ENCODE data around the gene NUMA1. TPM values are rescaled to one million over a fixed set of nuclear protein-coding genes. Genes with fewer than 3 reads are reported as not detected.

NUMA1 gene
- total and polyA plus RNA-seq, 9 of the 15 experiments (the other 6 are each of a cell fraction or from before 2014, with no cell fraction given): 4.1 to 104 (median 51.2) TPM

DNA sequence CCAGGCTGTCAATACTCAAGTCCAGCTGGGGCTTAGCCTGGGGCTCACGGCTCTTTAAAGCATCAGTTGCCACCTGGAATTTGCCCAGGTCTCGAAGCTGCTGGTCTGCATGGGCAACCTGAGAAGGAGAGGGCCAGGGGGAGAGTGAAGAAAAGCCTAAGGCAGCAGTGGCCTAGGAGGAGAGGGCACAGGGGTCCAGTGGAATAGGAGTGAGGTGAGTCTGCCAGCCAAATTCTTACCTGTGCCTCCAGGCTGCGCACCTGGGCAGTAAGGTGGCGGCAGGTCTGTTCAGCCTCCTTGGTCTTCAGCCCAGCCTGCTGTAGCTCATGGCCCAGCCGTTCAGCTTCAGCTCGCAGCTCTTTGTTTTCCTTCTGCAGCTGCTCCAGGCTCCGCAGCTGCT, 71.6 kb downstream of the NUMA1 start (continued):
- TF ChIP-seq POLR2G (IDR thresholded peaks at IDR 0.05; ENCODE audit: low read depth, low read length) (peak; percentile 37), MYNN (IDR thresholded peaks at IDR 0.05) (0 out of 2 replicates have a peak, but pooled peaks have one; percentile 21), MYNN (CRISPR knock-in tag; IDR thresholded peaks at IDR 0.05) (no peak)

GRCh38 chr11:72007587-72007986, 72.8 kb downstream of the NUMA1 start:
- Histone ChIP-seq H3K9me1 (ENCODE audit: control insufficient read depth, insufficient read depth, low read length) (no peaks in the 10 kb centered on the region), H4K20me1 (replicated peaks; ENCODE audit: control insufficient read depth, insufficient read depth, low read length) (no peaks in the 10 kb centered on the region), H3K36me3 (ENCODE audit: control insufficient read depth, insufficient read depth, low read length) (peaks cover 96% of the 10 kb centered on the region), H3K27me3 (ENCODE audit: control insufficient read depth in 2 of 2, insufficient read depth in 2 of 2, low read length in 2 of 2) (no peaks in the 10 kb centered on the region), H3K4me1 (replicated peaks in 1 of 2; ENCODE audit: control insufficient read depth in 2 of 2, insufficient read depth in 2 of 2, low read length in 2 of 2) (peaks cover 4 to 16% of the 10 kb centered on the region in 2 experiments; a peak in 4 of 5 replicates), H3K27ac (ENCODE audit: extremely low read depth, low read depth, low read length) (no peak overlapping the region), H3K4me2 (ENCODE audit: insufficient read depth, low read length) (no peak overlapping the region), H3K9ac (ENCODE audit: insufficient read depth in 1 of 2, low read depth in 2 of 2, low read length in 2 of 2) (no peak overlapping the region), H3K9me3 (replicated peaks; ENCODE audit: control insufficient read depth, insufficient read depth, low read depth, low read length) (no peaks in the 10 kb centered on the region), H3K79me2 (ENCODE audit: control insufficient read depth, insufficient read depth, low read length) (no peaks in the 10 kb centered on the region), H2AFZ (ENCODE audit: low read depth, low read length) (no peak overlapping the region), H3K4me3 (no peak overlapping the region)
- ChIA-PET POLR2A (interaction anchor here (1.0 to 1.6 kb wide), 3 partner anchors 8 to 80 kb away, joined by 4 read pairs; partner anchors contain the start of gene XNDC1N), CTCF (ENCODE audit: low intra/inter-chr PET ratio) (no interaction called here)
- WGBS (ENCODE audit: insufficient coverage, low coverage, missing lambda C conversion rate): 88% methylated on average over 5 of the region's 5 CpGs
- TF ChIP-seq KDM4B (IDR thresholded peaks at IDR 0.05; ENCODE audit: borderline replicate concordance in 2 of 2, low read depth in 1 of 2) (no peak), SUPT5H (IDR thresholded peaks at IDR 0.05) (0 out of 2 replicates have a peak, but pooled peaks have one; percentile 36), ATF1 (CRISPR knock-in tag; IDR thresholded peaks at IDR 0.05) (no peak), ATF1 (tag; IDR thresholded peaks at IDR 0.05) (no peak), POLR2A (conservative IDR thresholded peaks at IDR 0.05) (peak; percentile 44; the same call in 1 of the 2 replicates)
- in situ Hi-C loops (cut with MboI) (no loop called here), intact Hi-C loops (cut with micrococcal nuclease) (no loop called here)
- no peak for FAIRE-seq
- no peak for ATAC-seq
- TSS peak; percentile 25 for BruUV-seq (replicated peaks)
- DNase-seq (ENCODE audit: extremely low read depth in 1 of 4, low spot score in 3 of 4): no peak

Data from K562 (cell line).